GM18508 (cell line): Measurements from ENCODE around the gene PDE4B.

ENCODE experiments used
- ATAC-seq: cut with Tn5 transposase; IDR thresholded peaks from one replicate; pipeline ENCODE4 v1.9.1; 2021; ENCODE audit warnings: moderate number of reproducible peaks; ENCODE audit not compliant: insufficient read depth, unreplicated experiment

The PDE4B gene

GRCh38 chr1:65792669-65793358 is at the start of gene PDE4B:
PDE4B (plus strand) TSS chr1:65792895.
- no peak for ATAC-seq

- ATAC-seq = no peak
These were observed 48.0 kb upstream of the PDE4B start for GRCh38 chr1:65744731-65745130.

GRCh38 chr1:65751961-65752360 is 40.7 kb upstream of the PDE4B start:
- ATAC-seq = no peak

GRCh38 chr1:65756616-65757015 is 36.1 kb upstream of the PDE4B start:
- ATAC-seq = no peak

- ATAC-seq = no peak
These were observed 35.2 kb upstream of the PDE4B start for GRCh38 chr1:65757531-65757930.

- ATAC-seq = no peak
These were observed 34.6 kb upstream of the PDE4B start for GRCh38 chr1:65758128-65758527.

GRCh38 chr1:65759516-65759915 is 33.2 kb upstream of the PDE4B start:
- no peak for ATAC-seq

GRCh38 chr1:65762081-65762862 is 30.4 kb upstream of the PDE4B start:
- no peak for ATAC-seq

GRCh38 chr1:65764052-65764451 is 28.6 kb upstream of the PDE4B start:
- ATAC-seq = no peak

GRCh38 chr1:65765631-65766030 is 27.1 kb upstream of the PDE4B start:
- ATAC-seq = no peak

GRCh38 chr1:65769636-65770035 is 23.1 kb upstream of the PDE4B start:
- no peak for ATAC-seq

- ATAC-seq = no peak
These were observed 20.1 kb upstream of the PDE4B start for GRCh38 chr1:65772607-65773006.

- ATAC-seq = no peak
These were observed 19.1 kb upstream of the PDE4B start for GRCh38 chr1:65773391-65774123.

- no peak for ATAC-seq
These were observed 3.9 kb upstream of the PDE4B start for GRCh38 chr1:65788762-65789161.

- ATAC-seq = no peak
These were observed 1.3 kb upstream of the PDE4B start for GRCh38 chr1:65791396-65791795.

- no peak for ATAC-seq
These were observed 660 bp upstream of the PDE4B start for GRCh38 chr1:65791801-65792668.

- ATAC-seq = no peak
These were observed 651 bp downstream of the PDE4B start for GRCh38 chr1:65793359-65793732.

GRCh38 chr1:65795311-65795710 is 2.6 kb downstream of the PDE4B start:
- ATAC-seq = no peak

GRCh38 chr1:65799601-65800000 is 6.9 kb downstream of the PDE4B start:
- ATAC-seq = no peak

- no peak for ATAC-seq
These were observed 11.9 kb downstream of the PDE4B start for GRCh38 chr1:65804584-65804983.
